Calu3 (cell line): ENCODE results near the gene OXT. TPM values are rescaled to one million over a fixed set of nuclear protein-coding genes. Genes with fewer than 3 reads are reported as not detected.

Experiments
- BruUV-seq: library from RNA; stranded (reverse); fragments of 400-500 nt; replicated peaks from 2 replicates; lab custom pipeline; 2021; lab: Mats Ljungman, UMichigan
- CTCF ChIA-PET: fragments of 300-600 bp; sonication (Branson Sonifier 250); formaldehyde crosslinking; loops from one replicate; lab custom pipeline; 2022; ENCODE audit warnings: antibody characterized with exemption; lab: Charles Lee
- DNase-seq: peaks from one replicate; pipeline ENCODE4 v3.0.0; 2022
- H3K27ac Mint-ChIP-seq: one replicate; pipeline ENCODE4 v1.8.0; 2022; ENCODE audit warnings: mixed read lengths; ENCODE audit not compliant: unreplicated experiment
- H3K27me3 Mint-ChIP-seq: one replicate; pipeline ENCODE4 v1.8.0; 2022; ENCODE audit warnings: mixed read lengths; ENCODE audit not compliant: unreplicated experiment
- H3K36me3 Mint-ChIP-seq: one replicate; pipeline ENCODE4 v1.8.0; 2022; ENCODE audit warnings: mild to moderate bottlenecking, moderate library complexity, mixed read lengths; ENCODE audit not compliant: insufficient read depth, unreplicated experiment
- H3K4me1 Mint-ChIP-seq: one replicate; pipeline ENCODE4 v1.8.0; 2022; ENCODE audit warnings: mild to moderate bottlenecking, low read depth, mixed read lengths; ENCODE audit not compliant: unreplicated experiment
- H3K4me3 Mint-ChIP-seq: one replicate; pipeline ENCODE4 v1.8.0; 2022; ENCODE audit warnings: mild to moderate bottlenecking, low read depth, moderate library complexity, mixed read lengths; ENCODE audit not compliant: unreplicated experiment
- H3K9me3 Mint-ChIP-seq: one replicate; pipeline ENCODE4 v1.8.0; 2022; ENCODE audit warnings: low read depth, mixed read lengths; ENCODE audit not compliant: unreplicated experiment
- intact Hi-C: fragments of 100-400 bp; cut with micrococcal nuclease; formaldehyde crosslinking; loops from one replicate; pipeline ENCODE4 v1.10.0; 2022; ENCODE audit not compliant: unreplicated experiment
- total RNA-seq: library from RNA; stranded (reverse); gene quantifications from 2 replicates; pipeline ENCODE4 v1.2.3, GENCODE V29; 2022
- TF ChIP-seq, protein P1 (sequence below): fragments of 200-600 bp; IDR thresholded peaks from one replicate; pipeline ENCODE4 v1.8.0; 2022; ENCODE audit warnings: antibody characterized with exemption; ENCODE audit not compliant: unreplicated experiment

OXT gene
- total RNA-seq, 1 experiment from 2014 or later, result not detected

DNA sequence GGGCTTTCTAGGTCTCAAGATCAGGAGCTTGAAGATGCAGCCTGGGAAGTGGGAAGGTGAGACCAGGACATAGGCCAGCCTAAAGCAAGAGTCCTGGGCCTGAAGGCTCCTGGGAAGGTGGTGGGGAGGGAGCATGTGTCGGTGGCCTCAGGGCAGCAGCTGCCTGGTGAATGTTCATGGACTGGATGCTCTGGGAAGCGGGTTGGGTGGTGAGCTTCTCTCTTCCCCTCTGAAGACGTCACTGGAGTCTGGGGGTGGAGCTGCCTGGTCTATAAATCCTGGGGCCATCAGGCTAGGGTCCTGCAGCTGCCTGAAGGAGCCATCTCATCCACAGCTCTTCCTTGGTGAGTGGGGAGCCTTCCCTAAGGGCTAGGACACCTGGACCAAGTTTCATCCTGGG, 28.1 kb upstream of the OXT start, which contains the start of gene GNRH2:
GNRH2 (plus strand) TSS at position 301 of the 400 bp plus-strand sequence. CDS start 793 bp downstream, outside the sequence.
- Mint-ChIP-seq H3K4me3 (no peak within 1 kb of the TSS), H3K27ac (no peak within 1 kb of the TSS), H3K4me1 (peaks cover 14% of the 10 kb centered on the region), H3K36me3 (peaks cover 27% of the 10 kb centered on the region), H3K27me3 (no peaks in the 10 kb centered on the region), H3K9me3 (no peaks in the 10 kb centered on the region)
- intact Hi-C loops, result no loop called here
- CTCF ChIA-PET, result no interaction called here
- no peak for DNase-seq
- TF ChIP-seq, protein P1, sequence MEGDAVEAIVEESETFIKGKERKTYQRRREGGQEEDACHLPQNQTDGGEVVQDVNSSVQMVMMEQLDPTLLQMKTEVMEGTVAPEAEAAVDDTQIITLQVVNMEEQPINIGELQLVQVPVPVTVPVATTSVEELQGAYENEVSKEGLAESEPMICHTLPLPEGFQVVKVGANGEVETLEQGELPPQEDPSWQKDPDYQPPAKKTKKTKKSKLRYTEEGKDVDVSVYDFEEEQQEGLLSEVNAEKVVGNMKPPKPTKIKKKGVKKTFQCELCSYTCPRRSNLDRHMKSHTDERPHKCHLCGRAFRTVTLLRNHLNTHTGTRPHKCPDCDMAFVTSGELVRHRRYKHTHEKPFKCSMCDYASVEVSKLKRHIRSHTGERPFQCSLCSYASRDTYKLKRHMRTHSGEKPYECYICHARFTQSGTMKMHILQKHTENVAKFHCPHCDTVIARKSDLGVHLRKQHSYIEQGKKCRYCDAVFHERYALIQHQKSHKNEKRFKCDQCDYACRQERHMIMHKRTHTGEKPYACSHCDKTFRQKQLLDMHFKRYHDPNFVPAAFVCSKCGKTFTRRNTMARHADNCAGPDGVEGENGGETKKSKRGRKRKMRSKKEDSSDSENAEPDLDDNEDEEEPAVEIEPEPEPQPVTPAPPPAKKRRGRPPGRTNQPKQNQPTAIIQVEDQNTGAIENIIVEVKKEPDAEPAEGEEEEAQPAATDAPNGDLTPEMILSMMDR, result no peak
- no TSS peak for BruUV-seq

DNA sequence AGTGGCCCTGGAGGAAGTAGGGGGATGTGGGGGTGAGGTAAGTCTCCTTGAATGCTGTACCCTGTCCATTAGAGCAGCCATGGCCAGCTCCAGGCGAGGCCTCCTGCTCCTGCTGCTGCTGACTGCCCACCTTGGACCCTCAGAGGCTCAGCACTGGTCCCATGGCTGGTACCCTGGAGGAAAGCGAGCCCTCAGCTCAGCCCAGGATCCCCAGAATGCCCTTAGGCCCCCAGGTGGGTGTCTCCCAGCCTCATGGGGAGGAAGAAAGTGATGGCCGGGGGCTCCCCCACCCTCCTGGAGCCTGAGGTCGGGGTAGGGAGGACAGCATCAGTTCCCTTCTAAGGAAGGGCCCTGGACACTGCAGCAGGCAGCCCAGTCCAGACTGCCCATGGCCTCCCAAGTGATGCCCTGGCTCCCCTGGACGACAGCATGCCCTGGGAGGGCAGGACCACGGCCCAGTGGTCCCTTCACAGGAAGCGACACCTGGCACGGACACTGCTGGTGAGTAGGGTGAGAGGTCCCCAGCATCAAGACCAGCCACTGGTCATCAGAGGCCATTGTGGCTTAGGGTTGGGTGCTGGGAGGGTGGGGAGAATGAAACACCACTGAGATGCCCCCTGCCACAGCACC, 27.0 kb upstream of the OXT start:
- intact Hi-C loops, result no loop called here
- TF ChIP-seq, protein P1, result no peak
- H3K9me3 Mint-ChIP-seq, result no peaks in the 10 kb centered on the region
- no peaks in the 10 kb centered on the region for H3K27me3 Mint-ChIP-seq
- CTCF ChIA-PET, result interaction anchor here (0.6 kb wide), 1 partner anchor 280 kb away, joined by 4 read pairs; no protein-coding TSS in a partner anchor
- BruUV-seq, result no TSS peak
- H3K27ac Mint-ChIP-seq, result no peak overlapping the region
- peaks cover 14% of the 10 kb centered on the region for H3K4me1 Mint-ChIP-seq
- no peak for DNase-seq
- peak overlapping the region; percentile 97 for H3K4me3 Mint-ChIP-seq
- H3K36me3 Mint-ChIP-seq, result peaks cover 30% of the 10 kb centered on the region

DNA sequence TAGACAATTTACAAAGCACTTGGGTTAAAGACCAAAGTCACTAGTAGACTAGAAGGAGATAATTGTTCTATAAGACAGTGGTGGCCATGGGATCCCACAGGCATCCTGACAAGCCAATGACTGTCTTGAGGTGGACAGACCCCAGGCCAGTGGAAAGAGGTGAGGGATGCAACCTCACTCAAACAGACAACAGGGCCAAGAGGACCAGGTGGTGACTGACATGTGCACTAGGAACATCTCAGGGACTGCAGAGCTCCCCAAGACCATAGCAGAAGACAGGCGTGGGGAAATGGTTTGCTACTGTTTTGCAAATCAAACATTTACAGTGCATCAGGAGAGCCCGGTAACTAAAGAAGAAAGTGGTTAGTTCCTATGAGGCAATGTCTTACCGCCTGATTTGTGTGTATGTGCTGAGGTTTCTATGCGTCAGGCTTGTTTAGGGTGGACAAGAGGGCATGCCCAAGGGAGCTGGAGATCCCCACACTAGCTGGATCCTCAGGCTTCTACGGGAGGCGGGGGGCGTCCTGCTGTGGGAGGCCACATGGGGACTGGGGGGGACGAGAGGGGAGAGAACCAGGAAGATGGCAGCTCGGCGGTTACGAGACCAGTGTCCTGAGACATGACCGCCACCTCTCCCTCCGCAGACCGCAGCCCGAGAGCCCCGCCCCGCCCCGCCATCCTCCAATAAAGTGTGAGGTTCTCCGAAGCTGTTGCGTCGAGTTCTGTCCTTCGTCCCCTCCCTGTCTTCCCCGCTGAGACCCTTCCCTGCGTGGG, 26.2 kb upstream of the OXT start:
- Mint-ChIP-seq H3K4me1 (peaks cover 14% of the 10 kb centered on the region), H3K27me3 (no peaks in the 10 kb centered on the region), H3K9me3 (no peaks in the 10 kb centered on the region), H3K4me3 (peak overlapping the region; percentile 97), H3K27ac (peak overlapping the region; percentile 39), H3K36me3 (peaks cover 29% of the 10 kb centered on the region)
- peak; percentile 64 for DNase-seq
- intact Hi-C loops, result no loop called here
- BruUV-seq, result no TSS peak
- TF ChIP-seq, protein P1, result no peak
- CTCF ChIA-PET, result interaction anchor here (0.7 kb wide), 1 partner anchor 25 kb away, joined by 3 read pairs; no protein-coding TSS in a partner anchor

DNA sequence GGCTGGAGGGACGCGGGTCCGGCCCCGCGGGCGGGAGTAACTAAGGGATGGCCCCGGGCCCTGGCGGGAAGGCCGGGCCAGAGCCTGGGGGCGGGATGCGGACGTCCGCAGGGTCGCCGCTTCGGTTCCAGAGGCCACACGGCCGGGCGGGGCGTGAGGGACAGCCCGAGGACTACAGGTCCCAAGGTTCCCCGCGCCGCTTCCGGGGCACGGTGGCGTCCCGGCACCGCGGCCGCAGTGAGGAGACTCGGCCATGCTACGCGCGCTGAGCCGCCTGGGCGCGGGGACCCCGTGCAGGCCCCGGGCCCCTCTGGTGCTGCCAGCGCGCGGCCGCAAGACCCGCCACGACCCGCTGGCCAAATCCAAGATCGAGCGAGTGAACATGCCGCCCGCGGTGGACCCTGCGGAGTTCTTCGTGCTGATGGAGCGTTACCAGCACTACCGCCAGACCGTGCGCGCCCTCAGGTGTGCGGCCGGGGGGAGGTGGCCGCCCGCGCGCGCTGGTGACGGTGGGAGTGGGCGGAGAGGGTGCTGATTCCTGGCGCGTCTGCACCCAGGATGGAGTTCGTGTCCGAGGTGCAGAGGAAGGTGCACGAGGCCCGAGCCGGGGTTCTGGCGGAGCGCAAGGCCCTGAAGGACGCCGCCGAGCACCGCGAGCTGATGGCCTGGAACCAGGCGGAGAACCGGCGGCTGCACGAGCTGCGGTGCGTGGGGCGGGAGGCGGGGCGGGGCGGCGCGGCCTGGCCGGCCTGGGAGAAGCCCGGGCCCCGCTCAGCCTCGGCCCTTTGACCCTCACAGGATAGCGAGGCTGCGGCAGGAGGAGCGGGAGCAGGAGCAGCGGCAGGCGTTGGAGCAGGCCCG, 25.4 kb upstream of the OXT start, which contains the start of gene MRPS26:
MRPS26 (plus strand) TSS at position 237 of the 861 bp plus-strand sequence; CDS start at position 254, 17 bp downstream.
- DNase-seq, result peak; percentile 86
- intact Hi-C loops, result no loop called here
- Mint-ChIP-seq H3K9me3 (no peaks in the 10 kb centered on the region), H3K4me3 (peak within 1 kb of the TSS; percentile 97), H3K27ac (peak within 1 kb of the TSS; percentile 39), H3K4me1 (peaks cover 14% of the 10 kb centered on the region), H3K27me3 (no peaks in the 10 kb centered on the region), H3K36me3 (peaks cover 25% of the 10 kb centered on the region)
- no TSS peak for BruUV-seq
- TF ChIP-seq, protein P1, result no peak
- CTCF ChIA-PET, result interaction anchor here (0.6 kb wide), 1 partner anchor 230 kb away, joined by 5 read pairs; no protein-coding TSS in a partner anchor
